ENCODE results near the gene LGMN. TPM values are rescaled to one million over a fixed set of nuclear protein-coding genes. Genes with fewer than 3 reads are reported as not detected.
A peak's percentile ranks its signal among the peaks of the same experiment; 100 is the strongest.
"Not testable (repeated sequence)": the region's sequence is repeated elsewhere in the genome, so short reads cannot be mapped to it uniquely, and the experiment has no call there.

The LGMN gene
- total RNA-seq, 2 donors from 2014 or later, result 71.1 to 105 TPM

- DNase-seq (ENCODE audit: low spot score), result no peak
- intact Hi-C loops (cut with DNase I), result no loop called here
These were observed 20.4 kb upstream of the LGMN start for GRCh38 chr14:92768795-92769194.

GRCh38 chr14:92768236-92768635 is 19.8 kb upstream of the LGMN start:
- intact Hi-C loops (cut with DNase I); DNase-seq (ENCODE audit: low spot score): not testable (repeated sequence)

- DNase-seq (ENCODE audit: low spot score); intact Hi-C loops (cut with DNase I): not testable (repeated sequence)
These were observed 15.5 kb upstream of the LGMN start for GRCh38 chr14:92763666-92764631.

GRCh38 chr14:92760524-92760805 is 12.0 kb upstream of the LGMN start:
- no peak for DNase-seq (ENCODE audit: low spot score)
- intact Hi-C loops (cut with DNase I), result no loop called here

GRCh38 chr14:92759679-92760523 is 11.5 kb upstream of the LGMN start:
- DNase-seq (ENCODE audit: low spot score), result no peak
- intact Hi-C loops (cut with DNase I), result no loop called here

GRCh38 chr14:92759300-92759678 is 10.9 kb upstream of the LGMN start:
- intact Hi-C loops (cut with DNase I), result no loop called here
- no peak for DNase-seq (ENCODE audit: low spot score)

GRCh38 chr14:92756446-92756845 is 8.0 kb upstream of the LGMN start:
- DNase-seq (ENCODE audit: low spot score), result no peak
- intact Hi-C loops (cut with DNase I), result no loop called here

- intact Hi-C loops (cut with DNase I), result no loop called here
- DNase-seq (ENCODE audit: low spot score), result no peak
These were observed 7.1 kb upstream of the LGMN start for GRCh38 chr14:92755495-92755894.

GRCh38 chr14:92754966-92755365 is 6.5 kb upstream of the LGMN start:
- intact Hi-C loops (cut with DNase I), result no loop called here
- DNase-seq (ENCODE audit: low spot score), result no peak

- intact Hi-C loops (cut with DNase I), result no loop called here
- no peak for DNase-seq (ENCODE audit: low spot score)
These were observed 4.8 kb upstream of the LGMN start for GRCh38 chr14:92753250-92753649.

GRCh38 chr14:92751819-92752218 is 3.4 kb upstream of the LGMN start:
- intact Hi-C loops (cut with DNase I), result no loop called here
- DNase-seq (ENCODE audit: low spot score), result no peak

- no peak for DNase-seq (ENCODE audit: low spot score)
- intact Hi-C loops (cut with DNase I), result no loop called here
These were observed 2.6 kb upstream of the LGMN start for GRCh38 chr14:92750994-92751400.

- DNase-seq (ENCODE audit: low spot score), result peak; percentile 66
- intact Hi-C loops (cut with DNase I), result not testable (repeated sequence)
These were observed 1.8 kb upstream of the LGMN start for GRCh38 chr14:92750222-92750728.

- intact Hi-C loops (cut with DNase I), result no loop called here
- DNase-seq (ENCODE audit: low spot score), result peak; percentile 59
These were observed 647 bp downstream of the LGMN start for GRCh38 chr14:92747701-92748258.

- DNase-seq (ENCODE audit: low spot score), result no peak
- intact Hi-C loops (cut with DNase I), result no loop called here
These were observed 4.2 kb downstream of the LGMN start for GRCh38 chr14:92744198-92744597.

GRCh38 chr14:92740440-92740839 is 8.0 kb downstream of the LGMN start:
- no peak for DNase-seq (ENCODE audit: low spot score)
- intact Hi-C loops (cut with DNase I), result no loop called here

GRCh38 chr14:92737619-92738188 is 10.7 kb downstream of the LGMN start:
- intact Hi-C loops (cut with DNase I), result no loop called here
- DNase-seq (ENCODE audit: low spot score), result no peak

GRCh38 chr14:92737206-92737605 is 11.2 kb downstream of the LGMN start:
- intact Hi-C loops (cut with DNase I), result no loop called here
- DNase-seq (ENCODE audit: low spot score), result no peak

- intact Hi-C loops (cut with DNase I), result no loop called here
- no peak for DNase-seq (ENCODE audit: low spot score)
These were observed 13.1 kb downstream of the LGMN start for GRCh38 chr14:92735344-92735743.

GRCh38 chr14:92734618-92735017 is 13.8 kb downstream of the LGMN start:
- intact Hi-C loops (cut with DNase I), result no loop called here
- no peak for DNase-seq (ENCODE audit: low spot score)
